Fibroblast of skin of back (primary cell): ENCODE data around the gene KCNH2.
"Not testable (repeated sequence)": the region's sequence is repeated elsewhere in the genome, so short reads cannot be mapped to it uniquely, and the experiment has no call there.

Source experiments
- DNase-seq: peaks from one replicate; pipeline ENCODE4 v3.0.0-alpha.2; 2013

The KCNH2 gene

DNA sequence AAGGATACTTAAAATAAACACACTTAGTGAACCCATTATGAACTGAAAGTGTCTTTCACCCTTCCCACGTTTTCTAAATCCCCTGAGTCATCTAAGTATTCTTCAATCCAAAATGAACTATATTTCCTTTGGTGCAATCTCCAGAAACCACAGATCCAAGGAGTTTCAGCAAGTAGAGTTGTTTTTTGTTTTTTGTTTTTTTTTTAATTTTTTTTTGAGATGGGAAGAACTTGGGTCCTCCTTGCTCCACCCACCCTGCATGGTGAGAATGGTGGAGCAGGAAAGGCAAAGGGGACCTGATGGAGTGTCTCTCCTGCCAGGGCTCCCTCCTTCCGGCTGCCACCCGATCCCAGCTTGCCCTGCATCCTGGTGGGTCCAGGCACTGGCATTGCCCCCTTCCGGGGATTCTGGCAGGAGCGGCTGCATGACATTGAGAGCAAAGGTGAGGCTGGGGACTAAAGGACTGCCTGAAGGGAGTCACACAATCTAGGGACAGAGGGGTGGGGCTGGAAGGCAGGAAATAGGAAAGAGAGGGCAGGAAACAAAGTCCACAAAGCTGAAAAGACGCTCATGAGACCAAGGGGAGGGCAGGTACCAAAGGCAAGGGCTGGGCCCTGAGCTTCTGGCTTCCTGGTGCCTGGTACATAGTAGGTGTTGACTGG is 34.0 kb upstream of the KCNH2 start:
- no peak for DNase-seq

DNA sequence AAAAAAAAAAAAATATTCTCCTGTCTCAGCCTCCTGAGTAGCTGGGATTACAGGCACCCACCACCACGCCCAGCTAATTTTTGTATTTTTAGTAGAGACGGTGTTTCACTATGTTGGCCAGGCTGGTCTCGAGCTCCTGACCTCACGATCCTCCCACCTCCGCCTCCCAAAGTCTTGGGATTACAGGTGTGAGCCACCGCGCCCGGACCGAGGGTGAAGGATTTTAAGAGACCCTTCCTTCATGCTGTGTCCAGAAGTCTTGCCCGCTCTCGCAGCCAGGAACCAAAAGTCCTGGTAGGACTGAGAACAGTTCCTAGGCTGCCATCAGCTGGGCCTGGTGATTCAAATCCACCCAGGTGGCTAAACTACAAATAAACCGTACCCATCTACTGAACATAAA is 33.5 kb upstream of the KCNH2 start:
- DNase-seq = not testable (repeated sequence)

DNA sequence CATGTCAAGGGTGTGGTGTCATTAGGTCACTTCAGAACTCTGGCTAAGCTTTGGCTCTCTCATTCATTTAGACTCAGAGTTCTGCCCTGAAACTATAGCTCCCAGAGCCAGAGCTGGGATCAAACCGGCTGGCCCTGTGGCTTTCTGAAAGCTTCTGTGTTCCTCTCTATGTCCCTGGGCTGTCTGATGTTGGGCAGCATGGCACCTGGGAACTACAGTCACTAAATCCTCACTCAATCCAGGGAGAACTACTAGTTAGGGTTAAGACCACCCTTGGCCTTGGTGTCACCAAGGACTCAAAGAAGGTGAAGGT is 32.9 kb upstream of the KCNH2 start:
- no peak for DNase-seq

DNA sequence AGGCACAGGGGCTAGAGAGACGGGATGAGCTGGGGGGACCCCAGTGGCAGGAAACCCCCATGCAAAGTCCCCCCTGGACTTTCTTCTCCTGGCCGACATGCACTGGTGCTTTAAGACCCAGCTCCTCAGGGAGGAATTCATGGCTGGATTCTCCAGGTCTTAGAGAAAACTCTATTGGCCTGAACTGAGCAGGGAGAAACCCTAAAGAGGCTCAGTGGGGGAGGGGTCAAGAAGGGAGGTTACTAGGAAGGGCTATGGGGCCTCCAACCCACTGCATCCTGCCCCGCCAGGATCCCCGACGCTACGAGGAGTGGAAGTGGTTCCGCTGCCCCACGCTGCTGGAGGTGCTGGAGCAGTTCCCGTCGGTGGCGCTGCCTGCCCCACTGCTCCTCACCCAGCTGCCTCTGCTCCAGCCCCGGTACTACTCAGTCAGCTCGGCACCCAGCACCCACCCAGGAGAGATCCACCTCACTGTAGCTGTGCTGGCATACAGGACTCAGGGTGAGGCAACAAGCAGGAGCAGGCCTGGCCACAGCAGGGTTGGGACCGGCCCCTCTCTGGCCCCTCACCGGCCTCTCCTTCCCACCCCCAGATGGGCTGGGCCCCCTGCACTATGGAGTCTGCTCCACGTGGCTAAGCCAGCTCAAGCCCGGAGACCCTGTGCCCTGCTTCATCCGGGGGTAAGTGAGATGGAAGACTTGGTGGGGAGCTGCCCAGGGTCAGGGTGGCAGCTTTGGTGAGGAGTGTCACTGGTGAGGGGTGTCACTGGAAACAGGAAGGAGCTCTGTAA is 32.4 kb upstream of the KCNH2 start:
- peak; percentile 49 for DNase-seq

DNA sequence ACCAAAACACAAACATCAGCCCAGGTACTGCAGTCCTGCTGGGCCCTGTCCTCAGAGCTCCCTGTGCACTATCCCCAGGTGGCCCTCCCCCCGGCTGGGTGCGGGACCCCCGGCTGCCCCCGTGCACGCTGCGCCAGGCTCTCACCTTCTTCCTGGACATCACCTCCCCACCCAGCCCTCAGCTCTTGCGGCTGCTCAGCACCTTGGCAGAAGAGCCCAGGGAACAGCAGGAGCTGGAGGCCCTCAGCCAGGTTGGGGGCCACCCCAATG is 31.9 kb upstream of the KCNH2 start:
- DNase-seq = no peak

DNA sequence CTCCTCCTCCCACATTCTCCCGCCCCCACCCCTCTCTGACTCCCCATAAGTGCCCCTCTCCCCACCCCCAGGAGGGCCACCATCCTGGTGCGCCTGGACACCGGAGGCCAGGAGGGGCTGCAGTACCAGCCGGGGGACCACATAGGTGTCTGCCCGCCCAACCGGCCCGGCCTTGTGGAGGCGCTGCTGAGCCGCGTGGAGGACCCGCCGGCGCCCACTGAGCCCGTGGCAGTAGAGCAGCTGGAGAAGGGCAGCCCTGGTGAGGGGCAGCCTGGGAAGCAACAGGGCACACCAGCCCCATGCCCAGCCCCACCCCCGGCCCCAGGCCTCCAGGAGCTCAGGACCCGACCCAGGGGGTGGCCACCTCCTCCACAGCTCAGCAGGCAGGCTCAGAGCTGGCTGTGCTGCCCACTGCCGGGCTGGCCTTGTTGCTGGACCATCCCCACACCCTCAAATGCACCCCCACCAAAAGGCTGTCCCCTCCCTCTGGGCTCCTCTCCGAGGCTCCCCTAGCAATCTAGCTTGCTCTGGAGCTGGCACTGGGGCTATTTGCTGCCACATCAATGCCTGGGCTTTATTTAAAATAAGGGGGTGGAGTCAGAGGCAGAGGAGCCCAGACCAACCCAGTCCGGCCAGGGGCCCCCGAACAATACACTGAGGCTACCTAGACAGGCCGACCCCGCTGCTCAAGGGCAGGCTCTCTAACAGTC is 31.4 kb upstream of the KCNH2 start:
- no peak for DNase-seq

DNA sequence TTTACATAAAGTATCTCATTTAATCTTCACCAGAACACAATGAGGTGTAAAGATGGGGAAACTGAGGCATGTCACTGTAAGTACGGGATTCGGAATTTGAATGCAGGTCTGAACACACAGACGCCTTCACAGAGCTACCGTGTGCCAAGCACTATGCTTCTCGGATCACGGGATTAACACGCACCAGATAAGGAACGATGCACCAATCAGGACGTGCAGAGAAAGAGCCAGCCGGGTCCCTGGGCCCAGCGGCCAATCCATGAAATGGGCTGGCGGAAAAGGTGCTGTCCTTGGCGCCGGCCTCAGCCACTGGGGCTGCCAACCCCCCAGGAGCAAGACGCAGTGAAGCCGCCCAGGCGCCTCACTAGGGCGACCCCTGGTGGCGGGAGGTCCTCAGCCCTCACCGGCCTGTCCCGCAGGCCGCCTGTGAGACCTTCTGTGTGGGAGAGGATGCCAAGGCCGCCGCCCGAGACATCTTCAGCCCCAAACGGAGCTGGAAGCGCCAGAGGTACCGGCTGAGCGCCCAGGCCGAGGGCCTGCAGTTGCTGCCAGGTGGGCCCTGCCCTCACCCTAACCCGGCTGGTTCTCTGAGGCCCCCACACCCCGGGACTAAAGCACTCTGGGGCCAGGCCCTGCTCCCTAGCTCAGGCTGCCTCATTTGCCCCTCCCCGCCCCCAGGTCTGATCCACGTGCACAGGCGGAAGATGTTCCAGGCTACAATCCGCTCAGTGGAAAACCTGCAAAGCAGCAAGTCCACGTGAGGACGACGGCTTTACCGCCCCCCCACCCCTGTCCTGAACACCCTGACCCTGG is 30.6 kb upstream of the KCNH2 start:
- peak; percentile 48 for DNase-seq

DNA sequence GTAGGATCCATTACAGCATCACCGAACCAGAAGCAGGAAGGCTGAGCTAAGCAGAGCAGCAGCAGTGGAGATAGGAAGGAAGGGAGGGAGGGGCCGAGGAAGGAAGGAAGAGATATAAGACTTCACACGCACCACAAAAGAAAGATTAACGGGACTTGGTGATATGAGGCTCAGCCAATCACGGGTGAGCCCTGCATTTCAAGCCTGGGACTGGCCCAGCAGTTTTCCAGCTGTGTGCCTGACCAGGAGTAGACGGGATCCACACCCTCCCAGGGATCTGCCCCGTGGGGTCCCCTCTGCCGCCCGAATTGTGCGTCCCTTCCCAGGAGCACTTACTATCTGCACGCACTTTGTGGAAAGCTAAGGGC is 30.0 kb upstream of the KCNH2 start:
- no peak for DNase-seq

DNA sequence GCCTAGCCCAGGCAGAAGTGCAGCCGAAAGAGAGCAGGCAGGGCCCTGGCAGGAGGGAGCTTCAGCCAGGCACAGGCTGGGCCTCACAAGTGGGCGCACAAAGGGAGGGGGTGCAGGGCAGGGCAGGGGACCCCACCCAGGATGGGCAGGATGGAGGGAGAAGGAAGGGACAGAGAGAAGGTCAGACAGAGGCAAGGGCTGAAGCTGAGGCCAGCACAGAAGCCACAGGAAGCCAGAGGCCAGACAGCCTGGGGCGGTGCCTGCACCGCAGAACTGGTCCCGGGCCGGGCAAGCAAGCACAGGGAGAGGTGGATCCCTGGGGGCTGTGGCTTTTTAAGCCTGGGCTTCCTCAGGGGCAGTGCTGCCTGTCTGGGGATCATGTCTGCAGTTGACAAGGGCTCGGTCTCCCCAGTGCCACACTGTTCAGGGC is 29.4 kb upstream of the KCNH2 start:
- no peak for DNase-seq

DNA sequence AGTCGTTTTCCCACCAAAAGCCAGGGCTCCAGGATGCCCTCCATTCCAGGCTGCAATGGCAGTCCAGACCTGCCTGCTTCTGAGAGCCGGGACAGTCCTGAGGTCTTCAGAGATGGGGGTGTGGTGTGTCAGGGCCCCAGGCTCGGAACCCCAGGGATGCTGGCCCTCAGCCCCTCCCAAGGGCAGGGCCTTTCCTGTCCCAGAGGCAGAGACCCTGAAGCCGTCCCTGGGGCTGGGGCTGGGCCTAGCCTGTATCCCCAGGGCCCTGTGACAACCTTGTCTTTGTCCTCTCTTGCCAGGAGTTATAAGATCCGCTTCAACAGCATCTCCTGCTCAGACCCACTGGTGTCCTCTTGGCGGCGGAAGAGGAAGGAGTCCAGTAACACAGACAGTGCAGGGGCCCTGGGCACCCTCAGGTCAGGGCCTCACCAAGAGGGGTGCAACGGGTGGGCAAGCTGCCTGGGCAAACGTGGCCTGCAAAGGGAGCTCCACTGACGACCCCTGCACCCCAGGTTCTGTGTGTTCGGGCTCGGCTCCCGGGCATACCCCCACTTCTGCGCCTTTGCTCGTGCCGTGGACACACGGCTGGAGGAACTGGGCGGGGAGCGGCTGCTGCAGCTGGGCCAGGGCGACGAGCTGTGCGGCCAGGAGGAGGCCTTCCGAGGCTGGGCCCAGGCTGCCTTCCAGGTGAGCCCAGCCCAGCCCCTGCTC is 28.6 kb upstream of the KCNH2 start:
- DNase-seq = no peak

DNA sequence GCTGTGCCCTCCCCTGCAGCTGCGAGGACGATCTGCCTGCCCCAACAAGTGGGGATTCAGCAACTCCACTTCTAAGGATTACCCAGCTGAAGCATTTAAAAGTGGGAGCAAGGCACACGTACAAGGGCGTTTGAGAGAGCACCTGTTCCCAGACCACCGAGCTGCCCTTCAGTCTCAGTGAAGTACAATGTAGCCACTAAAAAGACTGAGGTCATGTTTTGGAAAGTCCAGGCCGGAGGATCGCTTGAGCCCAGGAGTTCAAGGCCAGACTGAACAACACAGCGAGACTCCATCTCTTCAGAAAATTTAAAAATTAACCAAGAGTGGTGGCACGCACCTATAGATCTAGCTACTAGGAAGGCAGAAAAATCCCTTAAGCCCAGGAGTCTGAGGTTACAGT is 27.4 kb upstream of the KCNH2 start:
- DNase-seq = no peak

DNA sequence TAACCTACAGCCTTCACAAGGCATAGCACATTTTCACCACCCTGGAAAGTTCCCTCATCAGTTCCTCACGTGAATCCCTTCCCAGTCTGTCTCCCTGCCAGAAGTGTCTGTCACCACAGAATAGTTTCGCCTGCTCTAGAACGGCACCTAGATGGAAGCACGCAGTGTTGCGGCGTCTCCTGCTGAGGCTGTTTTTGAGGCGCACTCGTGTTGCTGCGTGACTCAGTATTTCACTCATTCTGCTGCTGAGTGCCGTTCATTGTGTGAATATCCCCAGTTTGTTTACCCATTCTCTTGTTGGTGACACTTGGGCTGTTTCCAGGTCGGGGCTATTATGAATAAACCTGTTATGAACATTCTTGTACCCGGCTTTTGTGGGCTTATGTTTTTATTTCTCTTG is 25.5 kb upstream of the KCNH2 start:
- DNase-seq = no peak

DNA sequence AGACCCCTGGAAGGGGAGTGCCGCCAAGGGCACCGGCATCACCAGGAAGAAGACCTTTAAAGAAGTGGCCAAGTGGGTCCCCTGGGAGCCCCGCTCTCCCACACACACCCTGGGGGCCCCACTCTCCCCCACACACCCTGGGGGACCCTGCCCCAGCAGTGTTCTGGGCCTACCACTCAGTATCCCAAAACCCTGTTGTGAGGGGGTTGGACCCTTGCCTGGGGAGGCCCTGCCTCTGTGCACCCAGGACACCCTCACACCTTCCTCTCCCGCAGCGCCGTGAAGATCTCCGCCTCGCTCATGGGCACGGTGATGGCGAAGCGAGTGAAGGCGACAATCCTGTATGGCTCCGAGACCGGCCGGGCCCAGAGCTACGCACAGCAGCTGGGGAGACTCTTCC is 23.4 kb upstream of the KCNH2 start:
- DNase-seq = no peak

DNA sequence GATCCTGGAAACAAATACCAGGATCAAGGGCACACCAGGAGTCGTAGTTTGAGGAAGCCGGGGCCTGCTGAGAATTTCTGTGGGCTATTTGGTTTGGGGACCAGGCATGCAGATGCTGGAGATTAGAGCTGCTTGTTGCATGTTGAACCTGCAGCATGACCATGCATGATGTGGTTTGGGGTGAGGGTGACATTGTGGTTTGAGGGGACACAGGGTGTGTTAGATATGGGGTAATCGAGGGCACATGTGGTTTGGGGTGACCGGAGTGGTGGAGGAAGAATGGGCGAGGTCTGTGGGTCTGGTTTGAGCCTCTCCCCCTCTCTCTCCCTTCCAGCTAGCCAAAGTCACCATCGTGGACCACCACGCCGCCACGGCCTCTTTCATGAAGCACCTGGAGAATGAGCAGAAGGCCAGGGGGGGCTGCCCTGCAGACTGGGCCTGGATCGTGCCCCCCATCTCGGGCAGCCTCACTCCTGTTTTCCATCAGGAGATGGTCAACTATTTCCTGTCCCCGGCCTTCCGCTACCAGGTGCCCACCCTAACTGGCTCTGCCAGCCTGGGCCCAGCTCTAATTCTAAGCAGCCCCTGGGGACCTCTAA is 22.9 kb upstream of the KCNH2 start:
- no peak for DNase-seq

DNA sequence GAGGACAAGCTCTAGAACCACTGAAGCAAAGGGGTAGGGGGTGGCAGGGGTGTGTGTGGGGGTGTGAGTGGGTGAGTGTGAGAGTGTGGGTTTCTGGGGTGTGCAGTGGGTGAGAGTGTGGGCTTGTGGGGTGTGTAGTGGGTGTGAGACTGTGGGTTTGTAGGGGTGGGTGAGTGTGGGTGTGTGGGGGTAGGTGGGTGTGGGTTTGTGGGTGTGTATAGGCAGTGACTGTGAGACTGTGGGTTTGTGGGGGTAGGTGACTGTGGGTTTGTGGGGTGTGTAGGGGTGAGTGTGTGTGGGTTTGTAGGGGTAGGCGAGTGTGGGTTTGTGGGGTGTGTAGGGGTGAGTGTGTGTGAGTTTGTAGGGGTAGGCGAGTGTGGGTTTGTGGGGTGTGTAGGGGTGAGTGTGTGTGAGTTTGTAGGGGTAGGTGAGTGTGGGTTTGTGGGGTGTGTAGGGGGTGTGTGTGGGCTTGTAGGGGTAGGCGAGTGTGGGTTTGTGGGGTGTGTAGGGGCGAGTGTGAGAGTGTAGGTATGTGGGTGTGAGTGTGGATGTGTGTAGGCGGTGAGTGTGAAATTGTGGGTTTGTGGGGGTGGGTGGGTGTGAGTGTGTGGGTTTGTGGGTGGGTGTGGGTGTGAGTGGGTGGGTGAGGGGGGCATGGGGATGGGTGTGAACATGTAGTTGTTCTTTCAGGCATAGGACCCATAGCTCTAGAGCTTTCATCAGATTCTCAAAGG is 21.5 kb upstream of the KCNH2 start:
- DNase-seq = no peak

DNA sequence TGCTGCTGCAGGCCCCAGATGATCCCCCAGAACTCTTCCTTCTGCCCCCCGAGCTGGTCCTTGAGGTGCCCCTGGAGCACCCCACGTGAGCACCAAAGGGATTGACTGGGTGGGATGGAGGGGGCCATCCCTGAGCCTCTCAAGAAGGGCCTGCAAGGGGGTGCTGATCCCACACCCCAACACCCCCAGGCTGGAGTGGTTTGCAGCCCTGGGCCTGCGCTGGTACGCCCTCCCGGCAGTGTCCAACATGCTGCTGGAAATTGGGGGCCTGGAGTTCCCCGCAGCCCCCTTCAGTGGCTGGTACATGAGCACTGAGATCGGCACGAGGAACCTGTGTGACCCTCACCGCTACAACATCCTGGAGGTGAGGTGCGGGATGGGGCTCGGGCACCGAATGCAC is 20.9 kb upstream of the KCNH2 start:
- no peak for DNase-seq

DNA sequence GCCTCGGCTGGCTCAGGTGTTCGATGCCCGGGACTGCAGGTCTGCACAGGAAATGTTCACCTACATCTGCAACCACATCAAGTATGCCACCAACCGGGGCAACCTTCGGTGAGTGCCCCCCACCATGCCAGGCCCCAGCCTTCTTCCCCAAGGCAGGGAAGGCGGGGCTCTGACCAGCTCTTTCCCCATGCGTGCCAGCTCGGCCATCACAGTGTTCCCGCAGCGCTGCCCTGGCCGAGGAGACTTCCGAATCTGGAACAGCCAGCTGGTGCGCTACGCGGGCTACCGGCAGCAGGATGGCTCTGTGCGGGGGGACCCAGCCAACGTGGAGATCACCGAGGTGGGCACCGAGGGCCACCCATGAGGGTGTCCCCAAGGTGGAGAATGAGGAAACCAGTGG is 20.2 kb upstream of the KCNH2 start:
- DNase-seq = no peak

DNA sequence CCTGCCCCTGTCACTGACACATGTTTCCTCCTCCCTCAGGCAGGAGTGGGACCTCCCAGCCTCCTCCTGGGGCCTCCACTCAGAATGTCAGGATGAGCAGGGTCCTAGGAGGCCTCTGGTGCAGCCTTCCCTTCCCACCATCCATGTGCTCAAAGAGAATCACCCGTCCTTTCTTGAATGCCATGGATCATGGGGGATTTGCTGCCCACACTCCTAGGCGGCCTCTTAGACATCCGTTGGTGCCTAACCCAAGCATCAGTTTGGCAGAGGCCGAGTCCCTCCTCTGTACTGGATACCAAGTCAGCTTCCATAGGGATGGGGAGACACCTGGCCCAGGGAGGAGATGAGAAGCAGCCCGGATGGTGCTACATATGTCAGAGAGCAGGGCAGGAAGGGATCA is 19.7 kb upstream of the KCNH2 start:
- no peak for DNase-seq

DNA sequence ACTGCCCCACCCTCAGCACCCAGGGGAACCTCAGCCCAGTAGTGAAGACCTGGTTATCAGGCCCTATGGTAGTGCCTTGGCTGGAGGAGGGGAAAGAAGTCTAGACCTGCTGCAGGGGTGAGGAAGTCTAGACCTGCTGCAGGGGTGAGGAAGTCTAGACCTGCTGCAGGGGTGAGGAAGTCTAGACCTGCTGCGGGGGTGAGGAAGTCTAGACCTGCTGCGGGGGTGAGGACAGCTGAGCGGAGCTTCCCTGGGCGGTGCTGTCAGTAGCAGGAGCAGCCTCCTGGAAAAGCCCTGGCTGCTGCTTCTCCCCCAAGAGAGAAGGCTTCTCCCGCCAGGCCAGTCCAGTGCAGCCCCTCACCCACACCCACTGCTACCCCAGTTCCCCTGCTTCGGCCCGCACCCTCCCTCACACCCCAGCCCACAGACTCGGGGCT is 19.0 kb upstream of the KCNH2 start:
- DNase-seq = no peak

DNA sequence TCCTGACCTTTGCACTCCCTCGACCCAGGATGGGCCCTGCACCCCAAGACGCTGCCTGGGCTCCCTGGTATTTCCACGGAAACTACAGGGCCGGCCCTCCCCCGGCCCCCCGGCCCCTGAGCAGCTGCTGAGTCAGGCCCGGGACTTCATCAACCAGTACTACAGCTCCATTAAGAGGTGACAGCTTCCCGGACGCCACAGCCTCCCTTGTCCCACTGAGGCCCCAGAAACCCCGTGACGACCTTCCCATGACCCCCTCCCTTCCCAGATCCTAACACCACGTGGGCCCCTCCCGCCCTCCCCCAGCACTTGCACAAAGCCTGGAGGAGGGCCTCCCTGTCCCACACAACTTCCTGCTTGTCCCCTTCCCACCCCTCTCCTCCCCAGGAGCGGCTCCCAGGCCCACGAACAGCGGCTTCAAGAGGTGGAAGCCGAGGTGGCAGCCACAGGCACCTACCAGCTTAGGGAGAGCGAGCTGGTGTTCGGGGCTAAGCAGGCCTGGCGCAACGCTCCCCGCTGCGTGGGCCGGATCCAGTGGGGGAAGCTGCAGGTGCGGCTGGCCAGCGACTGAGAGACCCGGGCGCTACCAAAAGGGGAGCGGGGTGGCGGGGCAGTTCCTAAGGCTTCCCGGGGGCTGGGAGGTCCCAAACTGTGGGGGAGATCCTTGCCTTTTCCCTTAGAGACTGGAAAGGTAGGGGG is 18.4 kb upstream of the KCNH2 start:
- no peak for DNase-seq
